GM18502 (cell line): ENCODE data around the gene SMAD6.
"Not testable (repeated sequence)": the region's sequence is repeated elsewhere in the genome, so short reads cannot be mapped to it uniquely, and the experiment has no call there.

ENCODE experiments used
- ATAC-seq: cut with Tn5 transposase; IDR thresholded peaks from one replicate; pipeline ENCODE4 v1.9.1; 2021; ENCODE audit warnings: mild to moderate bottlenecking; ENCODE audit not compliant: unreplicated experiment, poor library complexity

SMAD6 gene

GRCh38 chr15:66674756-66675155 lies 27.3 kb upstream of the SMAD6 start:
- ATAC-seq, result no peak

DNA sequence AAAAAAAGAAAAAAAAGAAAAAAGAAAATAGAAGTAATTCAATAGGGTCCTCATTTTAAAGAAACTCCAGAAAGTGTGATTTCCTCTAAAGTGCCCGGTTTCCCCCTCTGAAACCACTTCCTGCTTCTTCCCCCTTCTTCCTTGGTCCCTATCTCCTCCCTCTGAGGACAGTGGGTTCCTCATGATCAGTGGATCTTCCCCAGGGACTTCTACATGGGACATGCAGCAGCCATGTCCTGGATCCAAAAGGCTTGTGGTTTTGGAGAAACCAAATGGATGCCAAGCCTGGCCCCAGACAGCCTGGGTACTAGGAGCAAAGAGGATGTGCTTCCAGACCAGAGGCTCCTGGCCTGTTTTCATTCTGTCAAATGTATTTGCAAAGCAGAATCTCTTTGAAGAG lies 26.6 kb upstream of the SMAD6 start:
- no peak for ATAC-seq

DNA sequence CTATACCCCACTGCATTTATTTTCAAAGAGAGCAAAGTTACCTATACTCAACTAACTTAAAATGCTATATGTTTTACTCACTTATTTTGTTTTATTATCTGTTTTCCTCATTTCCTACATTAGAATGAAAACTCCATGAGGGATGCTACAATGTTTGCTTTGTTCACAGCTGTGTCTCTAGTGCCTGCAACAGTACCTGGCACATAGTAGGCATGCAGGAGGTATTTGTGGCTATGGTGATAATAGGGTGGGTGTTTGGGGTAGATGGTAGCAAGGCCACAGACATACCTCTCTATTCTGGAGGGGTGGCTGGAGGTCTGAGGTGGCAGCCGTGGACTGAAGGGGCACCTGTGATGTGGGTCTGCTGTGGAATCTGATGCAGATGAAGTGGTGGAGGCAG lies 24.7 kb upstream of the SMAD6 start:
- ATAC-seq, result no peak

- ATAC-seq, result no peak
Observed at GRCh38 chr15:66679061-66679656, 22.9 kb upstream of the SMAD6 start.

GRCh38 chr15:66679657-66680108 lies 22.4 kb upstream of the SMAD6 start:
- ATAC-seq, result no peak

GRCh38 chr15:66680502-66680901 lies 21.5 kb upstream of the SMAD6 start:
- no peak for ATAC-seq

- ATAC-seq, result no peak
Observed at GRCh38 chr15:66681395-66681794, 20.6 kb upstream of the SMAD6 start.

- no peak for ATAC-seq
Observed at GRCh38 chr15:66682246-66682645, 19.8 kb upstream of the SMAD6 start.

DNA sequence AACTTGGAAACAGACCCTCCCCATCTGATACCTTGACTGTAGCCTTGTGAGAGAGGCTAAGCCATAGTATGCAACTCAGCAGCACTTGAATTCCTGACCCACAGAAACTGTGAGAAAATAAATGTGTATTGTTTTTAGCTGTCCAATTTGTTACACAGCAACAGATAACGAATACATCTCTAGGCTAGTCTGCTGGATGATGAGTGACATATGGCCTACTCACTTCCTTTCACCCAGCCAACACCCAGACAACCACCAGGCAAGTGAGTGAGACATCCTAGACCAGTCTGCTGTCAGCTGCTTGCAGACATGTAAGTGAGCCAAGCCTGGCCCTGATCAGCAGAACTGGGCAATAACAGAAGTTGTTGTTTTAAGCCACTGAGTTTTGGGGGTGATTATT lies 19.2 kb upstream of the SMAD6 start:
- no peak for ATAC-seq

GRCh38 chr15:66684136-66684681 lies 17.8 kb upstream of the SMAD6 start:
- ATAC-seq, result no peak

- no peak for ATAC-seq
Observed at GRCh38 chr15:66685638-66686150, 16.3 kb upstream of the SMAD6 start.

DNA sequence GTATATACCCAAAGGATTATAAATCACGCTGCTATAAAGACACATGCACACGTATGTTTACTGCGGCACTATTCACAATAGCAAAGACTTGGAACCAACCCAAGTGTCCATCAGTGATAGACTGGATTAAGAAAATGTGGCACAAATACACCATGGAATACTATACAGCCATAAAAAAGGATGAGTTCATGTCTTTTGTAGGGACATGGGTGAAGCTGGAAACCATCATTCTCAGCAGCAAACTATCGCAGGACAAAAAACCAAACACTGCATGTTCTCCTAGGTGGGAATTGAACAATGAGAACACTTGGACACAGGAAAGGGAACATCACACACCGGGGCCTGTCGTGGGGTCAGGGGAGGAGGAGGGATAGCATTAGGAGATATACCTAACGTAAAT lies 11.1 kb upstream of the SMAD6 start:
- not testable (repeated sequence) for ATAC-seq

DNA sequence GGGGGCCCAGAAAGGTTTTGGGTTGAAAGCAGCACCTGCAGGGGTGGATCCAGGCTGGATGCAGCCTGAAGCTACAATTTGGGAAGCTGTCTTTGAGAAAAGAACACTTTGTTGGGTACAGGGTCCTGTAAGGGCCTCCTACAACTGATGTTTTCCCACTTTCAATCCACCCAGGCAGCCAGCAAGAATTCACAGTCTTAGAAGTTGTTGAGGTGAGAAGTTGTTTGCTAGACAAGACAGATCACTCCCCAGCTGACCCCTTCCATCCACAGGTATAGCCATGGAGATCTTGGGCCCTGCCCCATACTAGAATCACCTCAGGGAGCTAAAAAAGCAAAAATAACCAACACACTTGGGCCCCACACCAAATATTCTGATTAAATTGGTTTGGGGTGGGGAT lies 10.3 kb upstream of the SMAD6 start:
- no peak for ATAC-seq

- no peak for ATAC-seq
Observed at GRCh38 chr15:66692391-66692790, 9.6 kb upstream of the SMAD6 start.

DNA sequence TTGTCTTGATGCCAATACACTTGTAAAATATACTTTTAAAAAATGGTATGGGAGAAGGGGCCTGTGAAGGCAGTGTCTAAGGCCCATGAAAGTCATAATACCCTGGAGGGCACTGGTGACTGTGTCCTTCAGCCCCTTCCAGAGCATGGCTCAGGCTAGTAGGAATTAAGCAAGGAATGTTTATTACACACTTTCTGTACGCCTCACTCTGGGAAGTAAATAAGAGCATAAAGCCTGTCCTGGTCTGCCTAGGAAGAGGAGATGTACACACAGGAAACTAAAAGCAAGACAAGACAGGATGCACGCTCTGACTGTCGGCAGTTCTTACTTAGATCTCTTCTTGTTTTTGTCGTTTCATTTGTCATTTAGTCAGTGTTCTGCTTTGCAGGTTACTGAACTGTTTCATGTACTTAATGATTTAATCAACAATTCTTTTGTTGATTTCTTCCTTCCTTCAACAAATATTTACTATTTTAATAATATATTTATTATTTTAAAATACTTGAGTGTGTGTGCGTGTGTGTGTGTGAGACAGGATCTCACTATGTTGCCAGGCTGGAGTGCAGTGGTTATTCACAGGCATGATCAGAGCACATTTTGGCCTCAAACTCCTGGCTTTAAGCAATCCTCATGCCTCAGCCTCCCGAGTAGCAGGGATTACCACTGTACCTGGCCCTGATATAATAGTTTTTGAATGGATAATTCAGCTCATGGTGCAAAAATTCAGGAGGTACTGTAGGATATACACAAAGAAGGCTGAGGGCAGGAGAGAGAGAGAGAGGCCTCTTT lies 9.0 kb upstream of the SMAD6 start:
- ATAC-seq, result peak; percentile 40

- ATAC-seq, result no peak
Observed at GRCh38 chr15:66696770-66697169, 5.3 kb upstream of the SMAD6 start.

DNA sequence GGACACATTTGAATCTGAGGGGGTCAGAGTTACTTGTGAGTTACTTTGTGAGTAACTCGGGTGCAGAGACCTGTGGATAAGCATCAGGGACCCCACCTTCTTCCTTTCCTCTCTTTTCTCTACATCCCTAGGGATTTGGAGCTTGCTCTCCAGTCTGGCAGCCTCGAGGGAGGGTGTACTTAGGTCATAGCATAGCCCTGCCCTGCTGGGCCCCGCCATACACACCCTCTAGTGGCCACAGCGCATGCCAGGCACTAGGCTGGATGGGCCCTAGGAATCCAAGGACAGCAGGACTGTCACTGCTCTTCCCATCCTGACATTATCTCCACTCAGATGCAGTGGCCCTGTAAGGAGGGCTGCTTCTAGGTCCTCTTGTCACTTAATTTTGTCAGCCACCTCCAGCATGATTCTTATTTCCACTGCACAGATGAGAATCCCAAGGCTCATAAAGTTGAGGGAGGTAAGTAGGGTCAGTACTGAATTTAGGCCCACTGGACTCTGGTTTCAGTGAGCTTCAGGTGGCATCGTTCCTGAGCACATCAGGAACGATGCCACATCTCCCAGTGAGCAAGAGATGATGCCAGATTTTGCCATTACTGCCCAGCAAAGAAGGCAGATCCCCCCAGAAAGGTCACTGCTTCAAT lies 3.6 kb upstream of the SMAD6 start:
- no peak for ATAC-seq

DNA sequence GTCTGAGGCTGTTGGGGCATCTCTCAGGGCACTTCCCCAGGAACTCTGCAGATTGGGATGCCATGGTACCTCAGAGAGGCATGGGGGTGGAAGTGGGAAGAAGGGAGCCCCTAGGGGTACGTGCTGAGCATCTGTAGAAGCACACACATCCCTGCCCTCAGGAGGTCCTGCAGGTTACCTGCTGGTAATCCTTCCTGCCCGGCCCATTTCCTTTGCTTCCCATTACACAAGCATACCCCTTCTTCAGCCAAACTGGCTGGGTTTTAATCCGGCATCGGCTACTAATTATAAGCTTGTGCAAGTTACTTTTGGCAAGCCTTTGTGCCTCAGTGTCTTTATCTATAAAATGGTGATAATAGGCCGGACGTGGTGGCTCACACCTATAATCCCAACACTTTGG lies 3.1 kb upstream of the SMAD6 start:
- no peak for ATAC-seq

GRCh38 chr15:66700412-66700801 lies 1.6 kb upstream of the SMAD6 start:
- no peak for ATAC-seq

DNA sequence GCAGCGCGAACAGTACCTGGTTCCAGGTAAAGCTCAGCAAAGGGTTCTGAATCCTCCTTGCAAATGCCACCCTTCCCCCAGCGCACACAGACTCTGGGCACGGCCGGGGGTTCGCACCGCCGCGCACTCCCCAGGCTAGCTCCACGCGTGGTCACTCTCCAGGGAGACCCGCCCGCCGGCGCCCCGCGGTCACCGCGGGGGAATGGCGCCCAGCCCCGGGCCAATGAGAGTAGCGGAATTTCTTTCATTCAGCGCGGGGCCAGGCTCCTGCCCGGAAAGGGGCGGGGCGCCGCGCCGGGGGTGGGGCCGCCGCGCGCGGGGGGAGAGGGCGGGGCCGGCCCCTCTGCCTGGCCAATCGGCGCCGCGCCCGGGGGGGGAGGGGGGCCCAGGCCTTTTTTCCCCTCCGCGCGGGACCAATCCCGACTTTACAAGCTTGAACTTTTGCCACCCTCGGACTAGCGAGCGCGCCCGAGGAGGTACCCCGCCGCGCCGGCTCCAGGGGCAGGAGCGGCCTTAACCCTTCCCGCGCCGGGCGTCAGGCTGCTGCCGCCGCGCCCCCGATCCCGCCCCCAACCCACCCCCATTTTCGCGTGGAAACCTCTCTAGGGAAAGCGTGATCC lies 1.1 kb upstream of the SMAD6 start:
- ATAC-seq, result peak; percentile 69
